Left lung (tissue), 10 donors: ENCODE data around the gene RAD9A. TPM values are rescaled to one million over a fixed set of nuclear protein-coding genes. Genes with fewer than 3 reads are reported as not detected.

Experiments used
- ATAC-seq: fragments of 200-7000 bp; cut with Tn5 transposase; one replicate; pipeline ENCODE4 v1.9.1; 2020; ENCODE audit warnings: moderate library complexity
- DNase-seq, 4 donors: peaks; one replicate each; pipeline ENCODE4 v3.0.0-alpha.2; 2013 to 2020
- H3K27ac ChIP-seq, 2 donors: fragments of 200-600 bp; sonication (generic) in 1 of 2; one replicate each; pipeline versions ENCODE4 v1.5.0 to v1.8.0; 2020 to 2021
- H3K27me3 ChIP-seq, 2 donors: fragments of 200-600 bp; sonication (generic) in 1 of 2; one replicate each; pipeline versions ENCODE4 v1.5.0 to v1.8.0; 2020 to 2021
- H3K36me3 ChIP-seq, 2 donors: fragments of 200-600 bp; sonication (generic) in 1 of 2; one replicate each; pipeline versions ENCODE4 v1.5.0 to v1.8.0; 2020 to 2021
- H3K4me1 ChIP-seq, 2 donors: fragments of 200-600 bp; one replicate each; pipeline ENCODE4 v1.8.0; 2021
- H3K4me3 ChIP-seq, 2 donors: fragments of 200-600 bp; sonication (generic) in 1 of 2; one replicate each; pipeline versions ENCODE4 v1.5.0 to v1.8.0; 2020 to 2021; ENCODE audit warnings: mild to moderate bottlenecking in 1 of 2
- H3K9me3 ChIP-seq, 2 donors: fragments of 200-600 bp; sonication (generic) in 1 of 2; one replicate each; pipeline versions ENCODE4 v1.5.0 to v1.8.0; 2020 to 2021
- intact Hi-C, 2 donors: fragments of 100-400 bp; cut with DNase I; formaldehyde crosslinking; loops; one replicate each; pipeline versions ENCODE4 v1.11.2 to v1.14.2; 2022
- polyA plus RNA-seq, 6 donors: library from polyadenylated mRNA; unstranded; fragments of 120-200 nt; gene quantifications; one replicate each; pipeline ENCODE4 v1.2.1, GENCODE V29; 2013; ENCODE audit not compliant: insufficient read length in 6 of 6
- total RNA-seq, 2 donors: library from RNA; stranded (reverse); fragmentation: NEBNext Ultra II Directional; extraction: Animal tissue kit (Norgen Biotek cat#: 25700); gene quantifications; one replicate each; pipeline ENCODE4 v1.2.1, GENCODE V29; 2021
- TF ChIP-seq, protein P1 (sequence below), 2 donors: fragments of 200-600 bp; sonication (generic) in 1 of 2; IDR thresholded peaks; one replicate each; pipeline versions ENCODE4 v1.5.0 to v1.8.0; 2021; ENCODE audit warnings: antibody characterized with exemption in 2 of 2
- donor health status: DM: no; HTN: yes; CAD: no.
- donor health status: DM: no; HTN: no; CAD: no.

Gene RAD9A
- total and polyA plus RNA-seq, 8 donors = 18.4 to 31.3 (median 23.7) TPM

DNA sequence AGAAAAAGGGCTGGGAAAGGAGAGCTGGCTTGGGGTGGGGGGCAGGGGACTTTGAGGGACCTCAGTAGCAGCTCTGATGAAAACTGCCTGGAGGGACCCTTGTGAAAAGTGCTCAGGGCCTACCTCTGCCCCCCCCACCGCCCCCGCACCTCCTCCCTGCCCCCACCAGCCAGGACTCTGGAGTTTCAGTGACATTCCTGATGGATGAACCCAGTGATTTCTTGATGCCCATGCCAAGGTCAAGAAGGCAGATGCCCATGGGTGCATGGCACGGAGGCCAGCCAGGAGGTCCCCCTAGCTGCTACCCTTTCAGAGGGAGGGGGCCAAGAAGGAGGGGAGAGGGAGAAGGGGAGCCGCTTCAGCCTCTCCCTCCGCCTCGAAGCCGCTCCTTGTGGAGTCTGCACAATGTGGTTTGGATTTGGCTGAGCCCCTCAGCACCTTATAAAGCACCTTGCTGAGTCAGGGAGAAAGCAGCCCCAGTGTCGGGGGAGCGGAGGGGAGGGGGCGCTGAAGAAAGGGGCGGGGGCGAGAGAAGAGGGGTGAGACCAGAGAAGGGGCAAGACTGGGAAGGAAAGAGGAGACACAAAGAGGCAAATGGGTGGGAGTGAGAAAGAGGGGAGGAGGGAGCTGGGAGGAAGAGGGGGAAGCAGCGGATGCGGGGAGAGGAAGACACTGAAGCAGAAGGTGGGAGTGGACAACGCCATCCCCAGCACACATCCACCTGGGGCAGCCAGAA is 16.3 kb upstream of the RAD9A start:
- no peak overlapping the region for H3K4me3 ChIP-seq
- no peaks in the 10 kb centered on the region for H3K27me3 ChIP-seq
- H3K9me3 ChIP-seq = no peaks in the 10 kb centered on the region
- H3K4me1 ChIP-seq = peaks cover 18 to 56% of the 10 kb centered on the region in 2 donors
- intact Hi-C loops = loop anchor here in 1 of 2 donors (5.0 kb wide), 1 partner anchor 113 kb away; no protein-coding TSS in a partner anchor
- DNase-seq = no peak
- H3K36me3 ChIP-seq = no peaks in the 10 kb centered on the region
- TF ChIP-seq, protein P1, sequence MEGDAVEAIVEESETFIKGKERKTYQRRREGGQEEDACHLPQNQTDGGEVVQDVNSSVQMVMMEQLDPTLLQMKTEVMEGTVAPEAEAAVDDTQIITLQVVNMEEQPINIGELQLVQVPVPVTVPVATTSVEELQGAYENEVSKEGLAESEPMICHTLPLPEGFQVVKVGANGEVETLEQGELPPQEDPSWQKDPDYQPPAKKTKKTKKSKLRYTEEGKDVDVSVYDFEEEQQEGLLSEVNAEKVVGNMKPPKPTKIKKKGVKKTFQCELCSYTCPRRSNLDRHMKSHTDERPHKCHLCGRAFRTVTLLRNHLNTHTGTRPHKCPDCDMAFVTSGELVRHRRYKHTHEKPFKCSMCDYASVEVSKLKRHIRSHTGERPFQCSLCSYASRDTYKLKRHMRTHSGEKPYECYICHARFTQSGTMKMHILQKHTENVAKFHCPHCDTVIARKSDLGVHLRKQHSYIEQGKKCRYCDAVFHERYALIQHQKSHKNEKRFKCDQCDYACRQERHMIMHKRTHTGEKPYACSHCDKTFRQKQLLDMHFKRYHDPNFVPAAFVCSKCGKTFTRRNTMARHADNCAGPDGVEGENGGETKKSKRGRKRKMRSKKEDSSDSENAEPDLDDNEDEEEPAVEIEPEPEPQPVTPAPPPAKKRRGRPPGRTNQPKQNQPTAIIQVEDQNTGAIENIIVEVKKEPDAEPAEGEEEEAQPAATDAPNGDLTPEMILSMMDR (IDR thresholded peaks at IDR 0.05) = no peak
- no peak for ATAC-seq
- H3K27ac ChIP-seq = no peak overlapping the region

DNA sequence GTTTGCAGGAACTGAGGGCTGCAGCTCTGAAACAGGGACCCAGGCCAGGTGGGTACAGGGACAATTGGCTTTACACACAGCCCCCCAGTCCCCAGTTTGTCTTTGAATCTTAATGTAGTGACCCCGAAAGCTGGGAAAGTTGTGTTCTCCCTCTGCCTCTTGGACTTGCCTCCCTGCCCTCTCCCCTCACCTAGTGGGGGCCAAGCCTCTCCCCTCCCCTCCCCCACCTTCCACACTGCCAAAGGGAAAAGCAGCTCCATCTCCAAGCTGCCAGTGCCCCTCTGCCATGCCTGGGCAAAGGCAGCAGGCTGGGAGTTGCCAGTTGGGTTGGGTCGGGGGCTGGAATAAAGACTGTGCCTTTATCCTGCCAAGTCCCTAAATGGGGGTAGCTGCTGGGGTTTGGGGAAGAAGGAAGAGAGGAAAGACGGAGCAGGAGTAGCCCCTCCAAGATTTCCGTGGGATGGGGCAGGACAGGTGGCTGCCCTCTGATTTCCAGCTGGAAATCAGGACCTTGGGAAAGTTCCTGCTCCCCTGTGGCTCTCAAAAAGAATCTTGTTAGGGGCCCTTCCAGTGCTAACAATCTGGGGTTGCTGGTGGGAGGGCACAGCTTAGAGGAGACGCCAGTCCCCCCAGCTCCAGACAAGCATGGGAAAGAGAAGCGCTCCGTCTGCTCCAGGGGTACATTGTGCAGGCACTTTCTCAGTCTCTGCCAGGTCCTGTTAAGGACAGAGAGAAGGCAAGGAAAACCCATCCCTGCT is 15.5 kb upstream of the RAD9A start:
- H3K36me3 ChIP-seq = no peaks in the 10 kb centered on the region
- TF ChIP-seq, protein P1 (IDR thresholded peaks at IDR 0.05) = no peak
- no peak overlapping the region for H3K27ac ChIP-seq
- intact Hi-C loops = loop anchor here in 1 of 2 donors (5.0 kb wide), 1 partner anchor 114 kb away; no protein-coding TSS in a partner anchor
- H3K9me3 ChIP-seq = no peaks in the 10 kb centered on the region
- H3K27me3 ChIP-seq = no peaks in the 10 kb centered on the region
- no peak overlapping the region for H3K4me3 ChIP-seq
- ATAC-seq (no peak), DNase-seq (no peak)
- peaks cover 10 to 55% of the 10 kb centered on the region in 2 donors for H3K4me1 ChIP-seq

DNA sequence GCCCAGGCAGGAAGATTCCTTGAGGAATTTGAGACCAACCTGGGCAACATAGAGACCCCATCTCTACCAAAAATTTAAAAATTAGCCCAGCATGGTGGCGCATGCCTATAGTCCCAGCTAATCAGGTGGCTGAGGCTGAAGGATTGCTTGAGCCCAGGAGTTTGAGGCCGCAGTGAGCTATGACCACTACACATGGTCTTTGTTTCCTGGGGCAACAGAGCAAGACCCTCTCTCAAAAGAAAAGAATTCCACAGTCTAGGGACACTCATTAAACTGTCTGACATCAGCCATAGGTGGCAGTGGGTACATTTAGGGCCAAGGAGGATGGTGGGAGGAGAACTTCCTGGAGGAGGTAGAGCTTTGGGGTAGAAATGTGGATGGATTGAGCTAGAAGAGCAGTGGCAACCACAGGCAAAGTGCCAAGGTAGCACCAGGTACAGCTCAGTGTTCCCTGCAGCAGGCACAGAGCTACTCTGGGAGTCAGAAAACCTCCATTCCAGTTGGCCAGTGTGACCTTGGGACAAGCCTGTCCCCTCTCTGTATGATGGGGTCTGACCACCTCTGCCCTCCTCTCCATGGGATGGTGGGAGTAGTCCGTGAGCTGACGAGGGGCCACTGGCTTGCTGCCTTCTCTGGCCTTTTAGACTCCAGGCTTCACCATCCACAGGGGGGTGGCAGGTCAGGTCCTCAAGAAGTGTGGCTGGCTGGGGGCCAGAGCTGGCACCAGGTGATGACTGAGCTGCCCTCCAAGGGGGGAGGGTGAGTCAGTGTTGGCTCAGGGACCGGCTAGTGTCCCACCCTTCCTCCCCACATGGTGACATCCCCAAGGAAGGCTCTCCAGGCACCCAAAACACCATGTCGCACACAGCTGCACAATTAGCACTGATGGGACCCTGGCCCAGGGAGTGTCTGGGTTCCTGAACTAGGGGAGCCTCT is 14.6 kb upstream of the RAD9A start:
- Histone ChIP-seq H3K27me3 (no peaks in the 10 kb centered on the region), H3K36me3 (no peaks in the 10 kb centered on the region), H3K27ac (no peak overlapping the region), H3K4me3 (no peak overlapping the region), H3K9me3 (no peaks in the 10 kb centered on the region), H3K4me1 (peaks cover 2 to 55% of the 10 kb centered on the region in 2 donors)
- DNase-seq (no peak), ATAC-seq (no peak)
- TF ChIP-seq, protein P1 (IDR thresholded peaks at IDR 0.05) = no peak
- intact Hi-C loops = loop anchor here in 1 of 2 donors (5.0 kb wide), 1 partner anchor 115 kb away; no protein-coding TSS in a partner anchor

DNA sequence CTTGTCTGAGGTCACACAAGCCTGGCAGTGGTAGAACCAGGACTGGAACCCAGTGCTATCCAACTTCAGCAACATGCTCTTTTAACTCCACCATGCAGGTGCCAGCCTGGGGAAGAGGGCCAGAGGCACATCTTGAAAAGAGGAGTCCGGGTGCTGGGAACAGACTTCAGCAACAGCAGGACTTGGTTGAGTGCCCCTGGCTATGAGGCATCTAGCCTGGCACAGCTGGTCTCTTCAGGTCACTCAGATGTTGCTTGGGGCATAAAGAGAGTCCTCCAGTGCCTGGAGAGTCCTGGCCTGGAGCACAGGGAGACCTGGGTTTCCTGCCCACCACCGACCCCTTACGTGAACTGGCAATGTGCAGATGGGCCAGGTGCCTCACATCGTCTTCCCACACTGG is 13.2 kb upstream of the RAD9A start:
- ATAC-seq = no peak
- Histone ChIP-seq H3K36me3 (no peaks in the 10 kb centered on the region), H3K9me3 (no peaks in the 10 kb centered on the region), H3K4me3 (no peak overlapping the region), H3K27me3 (no peaks in the 10 kb centered on the region), H3K4me1 (peaks cover 4 to 56% of the 10 kb centered on the region in 2 donors), H3K27ac (no peak overlapping the region)
- no peak for DNase-seq
- intact Hi-C loops = loop anchor here in 1 of 2 donors (5.0 kb wide), 1 partner anchor 116 kb away; no protein-coding TSS in a partner anchor
- TF ChIP-seq, protein P1 (IDR thresholded peaks at IDR 0.05) = no peak
